ENCODE results near the gene BCAS2. TPM values are rescaled to one million over a fixed set of nuclear protein-coding genes. Genes with fewer than 3 reads are reported as not detected.
"Not testable (repeated sequence)": the region's sequence is repeated elsewhere in the genome, so short reads cannot be mapped to it uniquely, and the experiment has no call there.

BCAS2 gene
- polyA plus RNA-seq, 1 donor: 64.0 TPM

GRCh38 chr1:114562978-114563510 is 18.4 kb downstream of the BCAS2 start:
- not testable (repeated sequence) for DNase-seq

GRCh38 chr1:114561333-114561732 is 20.1 kb downstream of the BCAS2 start:
- DNase-seq: no peak

GRCh38 chr1:114559356-114559755 is 22.1 kb downstream of the BCAS2 start:
- DNase-seq: no peak

- DNase-seq: no peak
Measured at GRCh38 chr1:114558544-114558943, 22.9 kb downstream of the BCAS2 start.

GRCh38 chr1:114554577-114554976 is 26.8 kb downstream of the BCAS2 start:
- no peak for DNase-seq

- DNase-seq: no peak
Measured at GRCh38 chr1:114552106-114552639, 29.2 kb downstream of the BCAS2 start.

- DNase-seq: no peak
Measured at GRCh38 chr1:114551400-114551799, 30.0 kb downstream of the BCAS2 start.

GRCh38 chr1:114550336-114550735 is 31.1 kb downstream of the BCAS2 start:
- no peak for DNase-seq

GRCh38 chr1:114549137-114549536 is 32.3 kb downstream of the BCAS2 start:
- no peak for DNase-seq

- DNase-seq: no peak
Measured at GRCh38 chr1:114547076-114547475, 34.3 kb downstream of the BCAS2 start.

GRCh38 chr1:114545796-114546195 is 35.6 kb downstream of the BCAS2 start:
- DNase-seq: no peak

- no peak for DNase-seq
Measured at GRCh38 chr1:114545315-114545714, 36.1 kb downstream of the BCAS2 start.

GRCh38 chr1:114540821-114541220 is 40.6 kb downstream of the BCAS2 start:
- DNase-seq: no peak

- no peak for DNase-seq
Measured at GRCh38 chr1:114540272-114540671, 41.1 kb downstream of the BCAS2 start.

- DNase-seq: no peak
Measured at GRCh38 chr1:114536043-114536442, 45.4 kb downstream of the BCAS2 start.

GRCh38 chr1:114535401-114535800 is 46.0 kb downstream of the BCAS2 start:
- DNase-seq: no peak

GRCh38 chr1:114531094-114531493 is 50.3 kb downstream of the BCAS2 start:
- no peak for DNase-seq

- DNase-seq: no peak
Measured at GRCh38 chr1:114530224-114530623, 51.2 kb downstream of the BCAS2 start.

- DNase-seq: no peak
Measured at GRCh38 chr1:114524944-114525343, 56.5 kb downstream of the BCAS2 start.

GRCh38 chr1:114522264-114522575 is 59.2 kb downstream of the BCAS2 start:
- no peak for DNase-seq

- DNase-seq: no peak
Measured at GRCh38 chr1:114521396-114522263, 59.8 kb downstream of the BCAS2 start.
